HG03066 (cell line): Measurements from ENCODE around the gene TAAR8.
A peak's percentile ranks its signal among the peaks of the same experiment; 100 is the strongest.
"Not testable (repeated sequence)": the region's sequence is repeated elsewhere in the genome, so short reads cannot be mapped to it uniquely, and the experiment has no call there.

ENCODE experiments used
- ATAC-seq: cut with Tn5 transposase; IDR thresholded peaks from one replicate; pipeline ENCODE4 v1.9.1; 2021; ENCODE audit warnings: low read depth; ENCODE audit not compliant: unreplicated experiment

The TAAR8 gene, protein sequence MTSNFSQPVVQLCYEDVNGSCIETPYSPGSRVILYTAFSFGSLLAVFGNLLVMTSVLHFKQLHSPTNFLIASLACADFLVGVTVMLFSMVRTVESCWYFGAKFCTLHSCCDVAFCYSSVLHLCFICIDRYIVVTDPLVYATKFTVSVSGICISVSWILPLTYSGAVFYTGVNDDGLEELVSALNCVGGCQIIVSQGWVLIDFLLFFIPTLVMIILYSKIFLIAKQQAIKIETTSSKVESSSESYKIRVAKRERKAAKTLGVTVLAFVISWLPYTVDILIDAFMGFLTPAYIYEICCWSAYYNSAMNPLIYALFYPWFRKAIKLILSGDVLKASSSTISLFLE

DNA sequence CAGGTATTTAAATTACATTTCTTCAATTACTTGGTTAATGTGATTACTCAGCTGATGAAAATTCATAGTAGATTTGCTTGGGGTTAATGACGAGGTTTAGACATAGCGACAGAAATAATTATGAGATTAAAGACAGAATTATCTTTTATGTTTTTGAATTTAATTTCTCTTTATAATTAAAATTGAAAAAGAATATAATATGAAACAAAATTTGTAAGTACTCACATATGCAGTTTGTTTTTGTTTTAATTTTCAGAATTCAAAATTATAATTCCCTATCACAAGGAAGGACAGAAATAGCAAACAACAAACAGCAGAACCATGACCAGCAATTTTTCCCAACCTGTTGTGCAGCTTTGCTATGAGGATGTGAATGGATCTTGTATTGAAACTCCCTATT lies at the start of gene TAAR8:
Gene TAAR8, plus strand, starts transcription at position 301 of the 400 bp plus-strand sequence. Its CDS starts 21 bp downstream, at position 322.
- no peak for ATAC-seq

DNA sequence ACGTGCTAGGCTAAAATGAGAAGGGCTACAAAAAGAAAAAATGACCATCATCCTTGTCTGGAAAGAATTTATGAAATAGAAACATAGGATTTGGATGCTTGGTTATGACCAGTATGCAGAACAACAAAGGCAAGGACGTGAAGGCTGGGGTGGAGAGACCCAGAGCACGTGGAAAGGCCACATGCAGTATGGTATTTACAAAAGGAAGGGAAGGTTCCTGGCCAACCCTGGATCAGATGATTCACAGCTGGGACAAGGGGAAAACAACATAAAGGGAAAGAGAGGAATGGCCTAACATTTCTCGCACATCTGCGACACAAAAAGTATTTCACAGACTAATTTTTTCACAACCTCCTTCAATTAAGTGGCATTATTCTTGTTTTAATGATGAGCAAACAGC lies 47.7 kb upstream of the TAAR8 start:
- no peak for ATAC-seq

- ATAC-seq, result no peak
These were observed 47.3 kb upstream of the TAAR8 start for GRCh38 chr6:132505158-132505557.

- no peak for ATAC-seq
These were observed 46.0 kb upstream of the TAAR8 start for GRCh38 chr6:132506461-132506860.

GRCh38 chr6:132506869-132507808 lies 45.3 kb upstream of the TAAR8 start:
- ATAC-seq, result no peak

- ATAC-seq, result no peak
These were observed 41.2 kb upstream of the TAAR8 start for GRCh38 chr6:132511210-132511830.

DNA sequence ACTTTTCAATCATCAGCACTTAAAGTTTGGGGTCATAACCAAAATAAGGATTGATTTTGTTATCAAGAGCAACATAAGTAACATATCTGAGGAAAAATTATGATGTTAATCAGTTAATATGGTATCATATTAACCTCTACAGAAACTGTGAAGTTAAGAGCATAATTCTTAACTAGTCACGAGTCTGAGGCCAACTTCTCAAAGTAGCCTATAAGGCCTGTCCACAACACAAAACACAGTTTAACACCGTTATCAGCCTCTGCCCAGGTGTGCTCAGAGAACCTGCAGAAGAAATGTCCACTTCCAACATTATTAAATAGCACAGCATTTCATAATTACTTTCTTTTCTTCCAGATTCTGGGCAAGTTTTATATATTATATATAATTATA lies 40.6 kb upstream of the TAAR8 start:
- no peak for ATAC-seq

DNA sequence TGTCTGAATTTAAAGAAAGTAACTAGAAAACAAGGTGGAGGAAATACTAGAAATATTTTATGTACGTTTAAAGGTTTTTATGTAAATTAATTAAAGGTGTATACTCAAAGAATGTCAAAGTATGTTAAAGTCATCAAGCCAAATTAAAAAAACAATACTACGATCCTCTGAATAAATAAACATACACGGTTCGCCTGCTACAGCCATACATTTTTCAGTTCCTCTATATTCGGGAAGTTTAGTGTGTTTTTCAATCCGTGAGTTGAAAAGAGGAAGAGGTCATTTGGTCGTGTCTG lies 40.2 kb upstream of the TAAR8 start:
- no peak for ATAC-seq

GRCh38 chr6:132512638-132513632 lies 39.5 kb upstream of the TAAR8 start, which contains the start of gene STX7:
STX7 (minus strand) TSS chr6:132513116; CDS start chr6:132503530, 9,586 bp downstream.
- ATAC-seq, result peak; percentile 90

DNA sequence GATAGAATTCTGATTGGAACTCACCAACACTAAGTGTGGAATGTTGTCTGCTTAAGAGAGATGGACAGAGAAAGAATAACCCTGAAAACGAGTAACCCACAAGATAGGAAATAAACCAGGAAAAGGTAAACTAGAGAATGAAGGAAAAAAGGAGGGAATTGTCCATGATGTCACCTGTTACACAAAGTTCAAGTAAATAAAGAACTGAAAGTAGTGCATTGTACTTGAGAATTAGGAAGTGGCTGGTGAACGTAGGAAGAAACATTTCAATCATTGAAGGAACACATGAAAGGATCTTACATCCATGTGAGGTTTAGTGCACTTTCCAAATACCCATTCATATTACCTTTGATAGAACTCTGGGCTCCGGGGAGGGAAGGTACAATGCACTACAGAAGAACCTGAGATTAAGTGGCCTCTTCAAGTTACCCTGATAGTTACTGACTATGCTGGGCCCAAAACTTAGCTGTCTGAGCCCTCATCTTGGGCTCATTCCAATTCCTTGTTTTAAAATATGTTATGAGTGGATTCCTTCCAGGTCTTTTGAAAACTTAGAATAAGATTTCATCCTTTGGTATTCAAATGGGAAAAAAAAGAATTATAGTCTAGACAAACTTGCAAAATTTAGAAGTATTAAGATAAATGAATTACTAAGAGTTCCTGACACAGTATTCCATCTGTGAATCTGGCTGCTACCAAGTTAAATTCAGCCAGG lies 38.5 kb upstream of the TAAR8 start:
- ATAC-seq, result no peak

GRCh38 chr6:132515386-132515785 lies 37.1 kb upstream of the TAAR8 start:
- no peak for ATAC-seq

DNA sequence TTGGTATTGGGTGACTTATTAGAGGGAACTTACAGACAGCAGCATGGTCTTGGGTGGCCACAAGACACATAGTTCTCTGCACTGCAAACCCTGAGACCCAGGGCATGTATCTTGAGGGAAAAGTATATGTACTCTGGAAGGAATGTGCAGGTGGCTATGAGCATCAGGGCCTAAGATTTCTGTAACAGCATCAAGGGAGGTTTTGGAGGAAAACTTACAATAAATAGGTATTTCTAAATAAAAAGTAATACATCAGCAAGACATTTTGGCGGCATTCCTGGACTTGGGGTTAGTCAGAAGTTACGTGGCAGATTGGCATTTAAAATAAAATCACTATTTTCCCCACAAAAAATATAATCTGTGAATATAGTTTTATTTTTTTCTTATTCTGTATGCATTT lies 31.5 kb upstream of the TAAR8 start:
- ATAC-seq, result no peak

GRCh38 chr6:132524646-132525045 lies 27.8 kb upstream of the TAAR8 start:
- no peak for ATAC-seq

GRCh38 chr6:132525866-132526265 lies 26.6 kb upstream of the TAAR8 start:
- ATAC-seq, result no peak

- no peak for ATAC-seq
These were observed 26.0 kb upstream of the TAAR8 start for GRCh38 chr6:132526461-132526860.

DNA sequence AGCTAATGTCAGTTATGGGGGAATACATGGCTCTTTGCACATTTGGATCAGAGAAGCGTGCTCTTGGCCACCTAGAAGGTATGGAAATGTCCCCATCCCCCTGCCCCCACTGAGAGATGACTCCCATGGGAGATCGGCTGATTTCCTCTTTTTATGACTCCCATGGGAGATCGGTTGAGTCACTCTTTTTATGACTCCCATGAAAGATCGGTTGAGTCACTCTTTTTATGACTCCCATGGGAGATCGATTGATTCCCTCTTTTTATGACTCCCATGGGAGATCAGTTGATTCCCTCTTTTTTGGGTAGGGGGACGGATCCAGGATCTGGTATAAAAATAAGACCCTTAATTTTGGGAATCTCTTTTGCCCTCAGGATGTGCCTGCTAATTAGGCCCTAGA lies 24.7 kb upstream of the TAAR8 start:
- no peak for ATAC-seq

- ATAC-seq, result peak; percentile 96
These were observed 22.0 kb upstream of the TAAR8 start for GRCh38 chr6:132530293-132530974.

DNA sequence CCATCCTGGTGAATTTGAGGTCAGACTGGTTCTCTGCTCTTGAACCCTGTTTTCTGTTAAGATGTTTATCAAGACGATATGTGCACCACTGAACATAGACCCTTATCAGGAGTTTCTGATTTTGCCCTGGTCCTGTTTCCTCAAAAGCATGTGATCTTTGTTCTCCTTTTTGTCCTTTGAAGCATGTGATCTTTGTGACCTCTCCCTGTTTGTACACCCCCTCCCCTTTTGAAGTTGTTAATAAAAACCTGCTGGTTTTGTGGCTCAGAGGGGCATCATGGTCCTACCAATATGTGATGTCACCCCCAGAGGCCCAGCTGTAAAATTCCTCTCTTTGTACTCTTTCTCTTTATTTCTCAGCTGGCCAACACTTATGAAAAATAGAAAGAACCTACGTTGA lies 17.9 kb upstream of the TAAR8 start:
- not testable (repeated sequence) for ATAC-seq

DNA sequence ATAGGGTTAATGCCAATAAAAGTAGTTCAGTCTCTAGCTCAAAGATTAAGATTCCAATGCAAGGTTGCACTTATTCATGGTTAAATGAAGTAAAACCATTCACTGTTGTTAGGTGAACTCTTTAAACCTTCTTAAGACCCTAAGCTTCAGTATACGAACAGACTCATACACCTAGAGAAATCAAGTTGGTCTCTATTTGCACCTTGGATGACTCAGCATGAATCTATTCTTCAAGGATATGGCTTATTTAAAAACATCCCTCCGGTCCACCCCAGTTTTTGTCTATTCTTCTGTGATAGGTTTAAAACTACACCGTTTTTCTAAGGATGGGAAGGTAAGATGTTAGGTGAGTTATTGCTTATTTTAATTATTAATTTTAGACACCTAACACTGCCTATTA lies 15.3 kb upstream of the TAAR8 start:
- no peak for ATAC-seq
